COR-L47 (cell line): ENCODE data around the gene ZDHHC15.
"Not testable (repeated sequence)": the region's sequence is repeated elsewhere in the genome, so short reads cannot be mapped to it uniquely, and the experiment has no call there.

Experiments used
- DNase-seq: peaks from one replicate; lab custom pipeline; 2025; lab: John Stamatoyannopoulos, UW

The ZDHHC15 gene

DNA sequence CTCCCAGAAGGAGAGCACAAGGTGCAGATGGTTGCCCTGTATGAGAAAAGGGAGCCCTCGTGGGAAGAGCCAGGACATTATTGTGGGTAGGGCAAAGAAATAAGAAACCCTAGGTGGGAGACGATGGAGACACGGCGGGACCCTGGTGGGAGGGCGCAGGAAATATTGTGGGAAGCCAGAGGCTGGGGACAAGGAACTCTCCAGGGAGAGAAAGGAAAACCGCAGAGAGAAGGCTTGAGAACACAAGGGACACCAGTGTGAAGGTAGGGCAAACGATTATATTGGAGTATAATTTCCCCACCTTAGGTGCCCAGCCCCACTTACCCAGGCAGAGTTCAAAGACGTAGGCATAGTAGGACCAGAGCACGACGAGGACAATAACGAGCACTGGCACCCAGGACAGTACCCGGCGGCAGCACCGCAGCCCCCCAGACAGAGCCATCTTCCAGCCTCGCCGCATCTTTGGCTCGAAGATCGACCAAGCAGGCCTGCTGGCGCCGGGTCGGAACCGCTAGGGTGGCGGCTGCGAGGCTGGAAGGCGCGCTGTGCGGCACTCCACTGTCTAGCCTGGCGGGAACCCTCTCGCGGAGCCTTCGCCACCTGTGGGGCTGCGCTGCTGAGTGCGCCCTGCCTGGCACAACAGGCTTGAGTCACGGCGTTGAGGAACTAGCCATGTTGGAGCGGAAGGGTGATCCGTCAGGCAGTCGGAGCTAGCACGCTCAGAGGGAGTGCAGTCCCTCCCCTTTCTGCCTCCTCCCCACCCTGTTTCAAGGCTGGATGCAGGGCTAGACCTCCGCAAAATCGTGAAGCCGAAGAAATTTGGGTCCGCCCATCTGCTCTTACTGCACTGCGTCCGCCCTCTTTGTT is at the start of gene ZDHHC15:
Gene ZDHHC15 (minus strand): TSS at position 473 of the 867 bp plus-strand sequence. CDS start 13 bp downstream, at position 460.
- DNase-seq: peak; percentile 64

GRCh38 chrX:75560544-75560943 is 37.7 kb upstream of the ZDHHC15 start:
- DNase-seq: not testable (repeated sequence)

GRCh38 chrX:75547783-75548182 is 24.9 kb upstream of the ZDHHC15 start:
- no peak for DNase-seq

DNA sequence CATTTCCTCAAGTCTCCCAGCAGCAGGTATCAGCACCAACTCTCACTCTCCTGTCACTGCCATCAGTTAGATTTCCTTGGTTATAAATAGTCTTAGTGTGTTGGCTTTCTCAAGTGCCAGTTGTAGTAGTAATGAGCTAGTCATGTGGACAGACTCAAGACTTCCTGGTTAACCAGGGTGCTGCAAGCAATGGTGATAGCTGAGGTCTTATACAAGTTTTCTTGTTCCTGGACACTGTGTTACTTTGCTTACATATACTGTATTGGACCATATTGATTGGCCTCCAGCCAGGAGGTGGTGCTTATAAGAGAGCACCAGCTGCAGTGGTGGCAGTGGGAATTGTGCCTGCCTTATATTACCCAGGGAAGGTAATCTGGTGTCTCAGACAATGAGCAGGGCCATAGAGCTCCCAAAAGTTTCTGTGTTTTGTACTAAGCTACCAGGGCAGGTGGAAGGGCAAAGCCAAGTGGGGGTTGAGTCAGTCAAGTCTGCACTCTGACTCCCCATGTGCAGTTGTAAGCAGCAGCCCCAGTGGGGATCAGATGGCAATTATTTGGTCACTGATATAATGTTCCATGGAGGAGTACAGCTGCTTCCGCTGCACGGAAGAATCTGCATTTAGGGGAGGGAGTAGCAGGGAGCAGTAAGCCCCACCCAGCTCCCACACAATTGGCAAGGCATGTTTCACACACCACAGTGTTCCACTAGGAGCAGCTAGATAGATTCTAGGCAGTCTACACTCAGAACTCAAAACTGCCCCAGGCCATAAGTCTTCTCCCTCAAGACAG is 24.1 kb upstream of the ZDHHC15 start:
- no peak for DNase-seq

DNA sequence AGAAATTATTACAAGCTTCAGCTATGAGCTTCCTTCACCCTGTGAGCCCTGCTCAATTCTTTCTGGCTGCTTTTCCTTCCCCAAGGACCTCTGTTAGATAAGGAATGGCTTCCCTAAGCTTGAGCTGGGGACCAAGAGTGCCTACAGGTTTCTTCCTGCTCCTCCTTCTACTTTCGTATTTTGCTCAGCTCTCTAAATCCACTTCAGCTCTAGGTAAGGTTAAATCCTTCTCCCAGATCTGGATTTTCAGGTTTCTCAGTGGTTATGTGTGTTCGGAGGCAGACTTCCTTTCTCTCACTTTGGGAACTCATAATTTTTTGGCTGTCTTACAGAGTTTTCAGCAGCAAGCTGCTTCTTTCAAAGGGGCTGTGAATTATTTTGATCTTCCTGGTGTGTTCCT is 21.9 kb upstream of the ZDHHC15 start:
- no peak for DNase-seq

DNA sequence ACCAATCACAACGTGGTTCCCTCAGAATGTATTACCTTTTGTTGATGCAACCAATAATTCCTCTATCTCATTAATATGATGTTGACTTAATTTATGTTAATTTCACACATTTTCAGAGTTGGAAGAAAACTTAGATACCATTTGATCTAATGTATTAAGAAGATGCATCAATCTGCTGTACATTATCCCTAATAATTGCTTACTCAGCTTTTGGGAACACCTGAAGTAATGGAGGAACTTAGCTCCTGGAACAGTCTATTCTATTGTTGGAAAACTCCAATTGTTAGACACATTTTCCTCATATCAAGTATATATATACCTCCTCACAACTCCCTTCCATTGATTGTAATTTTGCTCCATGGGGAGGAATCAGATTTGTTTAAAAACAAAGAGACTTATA is 38.9 kb downstream of the ZDHHC15 start:
- no peak for DNase-seq

- not testable (repeated sequence) for DNase-seq
Measured at GRCh38 chrX:75461780-75462179, 61.1 kb downstream of the ZDHHC15 start.

GRCh38 chrX:75421688-75422230 is 101.1 kb downstream of the ZDHHC15 start:
- no peak for DNase-seq

- not testable (repeated sequence) for DNase-seq
Measured at GRCh38 chrX:75407153-75407552, 115.7 kb downstream of the ZDHHC15 start.

DNA sequence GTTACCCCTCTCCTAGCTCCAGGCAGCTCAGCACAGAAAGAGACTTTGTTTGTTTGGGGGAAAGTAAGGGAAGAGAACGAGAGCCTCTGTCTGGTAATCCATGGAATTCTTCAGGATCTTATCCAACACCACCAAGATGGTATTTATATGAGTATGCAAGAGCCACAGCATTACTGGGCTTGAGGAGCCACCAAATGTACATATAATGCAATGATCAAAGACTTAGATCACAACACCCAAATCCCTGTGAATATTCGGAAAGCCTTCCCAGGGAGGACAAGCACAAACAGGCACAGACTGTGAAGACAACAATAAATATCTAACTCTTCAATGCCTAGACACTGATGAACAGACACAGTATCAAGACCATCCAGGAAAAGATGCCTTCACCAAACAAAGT is 132.4 kb downstream of the ZDHHC15 start:
- no peak for DNase-seq

DNA sequence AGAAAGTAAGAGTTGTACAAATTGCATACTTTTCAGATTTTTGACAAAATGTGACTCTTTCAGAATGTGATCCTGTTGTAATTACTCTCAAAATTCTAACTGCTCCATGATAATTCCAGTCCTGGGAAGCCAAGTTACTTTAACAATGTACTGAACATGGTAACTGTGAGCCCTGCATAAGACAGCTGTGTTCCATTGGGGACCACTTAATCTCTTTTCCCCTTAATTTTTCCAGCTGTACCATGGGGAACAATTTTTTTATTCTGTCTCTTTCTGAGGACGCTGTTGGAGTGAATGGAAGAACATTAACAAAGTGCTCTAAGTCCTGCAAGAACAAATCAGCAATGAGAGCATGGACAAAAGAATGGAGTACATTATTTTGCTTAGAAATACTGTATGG is 153.1 kb downstream of the ZDHHC15 start:
- no peak for DNase-seq

GRCh38 chrX:75366861-75367260 is 156.0 kb downstream of the ZDHHC15 start:
- no peak for DNase-seq

- DNase-seq: no peak
Measured at GRCh38 chrX:75365243-75365975, 157.4 kb downstream of the ZDHHC15 start.

- no peak for DNase-seq
Measured at GRCh38 chrX:75361788-75362187, 161.0 kb downstream of the ZDHHC15 start.

- DNase-seq: not testable (repeated sequence)
Measured at GRCh38 chrX:75348601-75349000, 174.2 kb downstream of the ZDHHC15 start.

DNA sequence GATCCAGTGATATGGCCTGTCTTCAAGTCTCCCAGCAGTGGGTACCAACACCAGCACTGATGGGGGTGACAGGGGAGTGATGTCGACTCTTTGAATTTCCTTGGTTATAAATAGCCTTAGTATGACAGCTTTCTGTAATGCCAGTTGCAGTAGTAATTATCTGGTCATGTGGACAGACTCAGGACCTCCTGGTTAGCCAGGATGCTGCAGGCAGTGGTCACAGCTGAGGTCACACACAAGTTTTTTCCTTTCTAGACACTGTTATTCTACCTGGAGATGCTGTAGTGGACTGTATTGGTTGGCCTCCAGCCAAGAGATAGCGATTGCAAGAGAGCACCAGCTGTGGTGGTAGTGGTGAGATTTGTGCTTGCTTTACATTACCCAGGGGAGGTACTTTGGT is 185.3 kb downstream of the ZDHHC15 start:
- DNase-seq: no peak

DNA sequence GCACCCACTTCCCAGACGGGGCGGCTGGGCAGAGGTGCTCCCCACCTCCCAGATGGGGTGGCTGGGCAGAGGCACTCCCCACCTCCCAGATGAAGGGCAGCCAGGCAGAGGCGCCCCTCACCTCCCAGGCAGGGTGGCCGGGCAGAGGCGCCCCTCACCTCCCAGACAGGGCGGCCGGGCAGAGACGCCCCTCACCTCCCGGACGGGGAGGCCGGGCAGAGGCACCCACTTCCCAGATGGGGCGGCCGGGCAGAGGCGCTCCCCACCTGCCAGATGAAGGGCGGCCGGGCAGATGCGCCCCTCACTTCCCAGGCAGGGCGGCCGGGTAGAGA is 187.7 kb downstream of the ZDHHC15 start:
- no peak for DNase-seq

DNA sequence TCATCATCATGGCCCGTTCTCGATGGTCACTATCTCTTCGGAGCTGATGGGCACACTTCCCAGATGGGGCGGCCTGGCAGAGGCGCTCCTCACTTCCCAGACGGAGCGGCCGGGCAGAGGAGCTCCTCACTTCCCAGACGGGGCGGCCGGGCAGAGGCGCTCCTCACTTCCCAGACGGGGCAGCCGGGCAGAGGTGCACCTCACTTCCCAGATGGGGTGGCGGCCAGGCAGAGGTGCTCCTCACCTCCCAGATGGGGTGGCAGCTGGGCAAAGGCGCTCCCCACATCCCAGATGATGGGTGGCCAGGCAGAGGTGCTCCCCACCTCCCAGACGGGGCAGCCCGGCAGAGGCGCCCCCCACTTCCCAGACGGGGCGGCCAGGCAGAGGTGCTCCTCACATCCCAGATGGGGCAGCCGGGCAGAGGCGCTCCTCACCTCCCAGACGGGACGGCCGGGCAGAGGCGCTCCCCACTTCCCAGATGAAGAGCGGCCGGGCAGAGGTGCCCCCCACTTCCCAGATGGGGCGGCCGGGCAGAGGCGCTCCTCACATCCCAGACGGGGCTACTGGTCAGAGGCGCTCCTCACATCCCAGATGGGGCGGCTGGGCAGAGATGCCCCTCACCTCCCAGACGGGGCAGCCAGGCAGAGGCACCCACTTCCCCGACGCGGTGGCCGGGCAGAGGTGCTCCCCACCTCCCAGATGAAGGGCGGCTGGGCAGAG is 188.3 kb downstream of the ZDHHC15 start:
- not testable (repeated sequence) for DNase-seq

DNA sequence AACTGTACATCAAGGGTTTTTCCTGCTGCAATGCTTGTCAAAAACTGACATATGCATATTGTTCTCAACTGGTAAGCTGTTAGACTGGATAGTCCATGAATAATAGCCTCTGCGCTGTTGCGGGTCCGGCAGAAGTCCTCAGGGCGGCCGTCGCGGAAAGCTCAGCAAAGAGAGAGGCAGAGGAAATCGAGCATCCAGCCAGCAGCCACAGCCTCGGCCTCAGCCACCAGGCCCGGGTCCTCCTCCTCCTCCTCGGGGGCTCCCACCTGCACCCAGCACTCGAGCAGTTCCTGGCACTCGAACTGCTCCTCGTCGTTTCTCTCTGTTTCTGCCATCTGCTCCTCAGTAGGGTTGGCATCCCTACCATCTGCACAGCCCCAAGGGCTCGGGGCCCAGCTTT is 195.2 kb downstream of the ZDHHC15 start:
- no peak for DNase-seq
